Natural killer cell (primary cell): ENCODE measurements around the gene GLI3. TPM values are rescaled to one million over a fixed set of nuclear protein-coding genes. Genes with fewer than 3 reads are reported as not detected.

Experiments
- ATAC-seq, 3 donors: fragments of 150-1000 bp in 2 of 3; fragments of 200-7000 bp in 1 of 3; cut with Tn5 transposase; 1 replicate in 1 of 3; 2 replicates in 2 of 3; pipeline ENCODE4 v1.10.0; 2021; ENCODE audit warnings: mild to moderate bottlenecking in 2 of 3, moderate library complexity in 2 of 3
- DNase-seq, 2 donors: peaks; one replicate each; pipeline versions ENCODE4 v3.0.0 to v3.0.0-alpha.2; 2013 to 2021; ENCODE audit warnings: mixed read lengths in 1 of 2
- H3K27ac ChIP-seq: one replicate; pipeline ENCODE4 v1.5.1; 2013; ENCODE audit warnings: mild to moderate bottlenecking, low read length
- H3K27me3 ChIP-seq: one replicate; pipeline ENCODE4 v1.6.1; 2013; ENCODE audit warnings: low read length; ENCODE audit not compliant: control insufficient read depth, insufficient read depth
- H3K36me3 ChIP-seq: one replicate; pipeline ENCODE4 v1.6.1; 2013; ENCODE audit warnings: low read length; ENCODE audit not compliant: control insufficient read depth, insufficient read depth
- H3K4me1 ChIP-seq: one replicate; pipeline ENCODE4 v1.6.1; 2013; ENCODE audit warnings: low read length; ENCODE audit not compliant: control insufficient read depth, insufficient read depth
- H3K4me3 ChIP-seq: one replicate; pipeline ENCODE4 v1.5.1; 2013; ENCODE audit warnings: low read length
- H3K9me3 ChIP-seq: one replicate; pipeline ENCODE4 v1.6.1; 2013; ENCODE audit warnings: low read length; ENCODE audit not compliant: control insufficient read depth, insufficient read depth
- H3K27ac Mint-ChIP-seq, 2 donors: one replicate each; pipeline ENCODE4 v1.8.0; 2022; ENCODE audit warnings: mild to moderate bottlenecking in 2 of 2, mixed read lengths in 2 of 2, moderate library complexity in 1 of 2
- H3K27me3 Mint-ChIP-seq, 2 donors: one replicate each; pipeline ENCODE4 v1.8.0; 2022; ENCODE audit warnings: low read depth in 2 of 2, mixed read lengths in 2 of 2
- H3K36me3 Mint-ChIP-seq: one replicate; pipeline ENCODE4 v1.8.0; 2022; ENCODE audit warnings: mixed read lengths
- H3K4me1 Mint-ChIP-seq, 2 donors: one replicate each; pipeline ENCODE4 v1.8.0; 2022; ENCODE audit warnings: mixed read lengths in 2 of 2
- H3K4me3 Mint-ChIP-seq: one replicate; pipeline ENCODE4 v1.8.0; 2022; ENCODE audit warnings: mild to moderate bottlenecking, moderate library complexity, mixed read lengths
- H3K9me3 Mint-ChIP-seq, 2 donors: one replicate each; pipeline ENCODE4 v1.8.0; 2022; ENCODE audit warnings: mixed read lengths in 2 of 2
- WGBS: methylation state at CpG from one replicate; pipeline ENCODE4 v1.1.7; 2013; ENCODE audit warnings: missing lambda C conversion rate; ENCODE audit not compliant: insufficient coverage; 5-methylcytosine and 5-hydroxymethylcytosine counted together
- intact Hi-C: fragments of 100-400 bp; cut with micrococcal nuclease; formaldehyde crosslinking; loops from one replicate; pipeline ENCODE4 v1.14.2; 2022
- total RNA-seq, 4 donors: library from RNA; stranded (reverse); fragments of 120-200 nt in 1 of 4; gene quantifications; one replicate each; pipeline versions ENCODE4 v1.2.3 to v1.2.4, GENCODE V29; 2013 to 2022
- TF ChIP-seq, protein P1 (sequence below): fragments of 200-600 bp; IDR thresholded peaks from one replicate; pipeline ENCODE4 v1.8.0; 2022; ENCODE audit warnings: antibody characterized with exemption

The GLI3 gene
- total RNA-seq, 3 donors from 2014 or later (not counting 1 experiment from before 2014, with no cell fraction given) = 2.9 to 4.7 (median 3.1) TPM

DNA sequence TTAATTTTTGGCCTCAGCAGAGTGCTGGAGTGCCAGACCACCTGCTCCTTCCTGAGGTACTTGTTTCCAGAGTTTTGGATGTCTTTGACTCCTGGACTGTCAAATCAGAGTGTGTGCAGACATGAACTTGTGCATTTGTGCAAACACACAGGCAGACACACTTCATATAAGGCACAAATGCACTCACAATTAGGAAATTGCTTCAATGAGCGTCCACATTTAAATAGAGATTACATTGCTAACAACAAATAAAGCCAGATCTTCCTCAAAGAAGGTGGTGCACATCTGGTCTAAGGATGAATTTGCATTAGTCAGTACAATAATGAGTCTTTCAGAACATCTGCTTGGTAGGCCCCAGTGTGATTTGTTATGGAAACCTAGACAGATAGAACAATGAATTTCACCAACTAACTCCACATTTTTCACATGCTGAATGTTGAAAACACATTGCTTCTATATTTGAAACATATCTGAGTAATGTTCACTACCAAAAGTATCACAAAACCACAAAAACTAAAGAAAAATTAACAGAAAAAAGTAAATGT is 267.4 kb downstream of the GLI3 start:
- TF ChIP-seq, protein P1, sequence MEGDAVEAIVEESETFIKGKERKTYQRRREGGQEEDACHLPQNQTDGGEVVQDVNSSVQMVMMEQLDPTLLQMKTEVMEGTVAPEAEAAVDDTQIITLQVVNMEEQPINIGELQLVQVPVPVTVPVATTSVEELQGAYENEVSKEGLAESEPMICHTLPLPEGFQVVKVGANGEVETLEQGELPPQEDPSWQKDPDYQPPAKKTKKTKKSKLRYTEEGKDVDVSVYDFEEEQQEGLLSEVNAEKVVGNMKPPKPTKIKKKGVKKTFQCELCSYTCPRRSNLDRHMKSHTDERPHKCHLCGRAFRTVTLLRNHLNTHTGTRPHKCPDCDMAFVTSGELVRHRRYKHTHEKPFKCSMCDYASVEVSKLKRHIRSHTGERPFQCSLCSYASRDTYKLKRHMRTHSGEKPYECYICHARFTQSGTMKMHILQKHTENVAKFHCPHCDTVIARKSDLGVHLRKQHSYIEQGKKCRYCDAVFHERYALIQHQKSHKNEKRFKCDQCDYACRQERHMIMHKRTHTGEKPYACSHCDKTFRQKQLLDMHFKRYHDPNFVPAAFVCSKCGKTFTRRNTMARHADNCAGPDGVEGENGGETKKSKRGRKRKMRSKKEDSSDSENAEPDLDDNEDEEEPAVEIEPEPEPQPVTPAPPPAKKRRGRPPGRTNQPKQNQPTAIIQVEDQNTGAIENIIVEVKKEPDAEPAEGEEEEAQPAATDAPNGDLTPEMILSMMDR = no peak
- Histone ChIP-seq H3K9me3 (no peaks in the 10 kb centered on the region), H3K4me3 (no peak overlapping the region), H3K27ac (no peak overlapping the region), H3K27me3 (no peaks in the 10 kb centered on the region), H3K4me1 (no peaks in the 10 kb centered on the region), H3K36me3 (no peaks in the 10 kb centered on the region)
- ATAC-seq (no peak), DNase-seq (no peak)
- intact Hi-C loops = no loop called here
- peaks cover 0 to 3% of the 10 kb centered on the region in 2 donors for H3K27me3 Mint-ChIP-seq
- H3K4me3 Mint-ChIP-seq = no peak overlapping the region
- H3K36me3 Mint-ChIP-seq = no peaks in the 10 kb centered on the region
- WGBS = 88% methylated on average over 1 of the region's 1 CpG
- H3K4me1 Mint-ChIP-seq = no peaks in the 10 kb centered on the region
- no peak overlapping the region for H3K27ac Mint-ChIP-seq
- H3K9me3 Mint-ChIP-seq = no peaks in the 10 kb centered on the region

DNA sequence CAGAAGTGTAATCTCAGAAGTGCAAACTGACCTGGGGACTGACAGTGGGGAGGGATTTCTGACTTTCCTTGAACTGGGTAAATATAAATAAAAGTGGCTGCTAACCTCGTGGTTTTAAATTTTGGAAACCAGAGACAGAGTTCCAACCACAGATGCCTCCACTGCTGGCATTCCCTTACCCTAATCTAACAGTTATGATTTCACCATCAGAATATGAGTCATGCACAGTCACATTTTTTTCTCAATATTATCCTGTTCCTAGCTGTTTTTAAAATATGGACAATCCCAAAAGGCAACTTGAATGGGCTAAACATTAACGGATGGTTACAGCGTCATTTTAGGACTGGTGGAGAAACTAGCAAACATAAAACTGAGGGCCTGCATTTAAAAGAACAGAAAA is 269.9 kb downstream of the GLI3 start:
- Mint-ChIP-seq H3K4me1 (no peaks in the 10 kb centered on the region), H3K27me3 (peaks cover 0 to 2% of the 10 kb centered on the region in 2 donors), H3K4me3 (no peak overlapping the region), H3K27ac (no peak overlapping the region), H3K36me3 (no peaks in the 10 kb centered on the region), H3K9me3 (no peaks in the 10 kb centered on the region)
- 81% methylated on average over 3 of the region's 3 CpGs for WGBS
- Histone ChIP-seq H3K27ac (no peak overlapping the region), H3K9me3 (no peaks in the 10 kb centered on the region), H3K4me1 (no peaks in the 10 kb centered on the region), H3K4me3 (no peak overlapping the region), H3K36me3 (no peaks in the 10 kb centered on the region), H3K27me3 (no peaks in the 10 kb centered on the region)
- TF ChIP-seq, protein P1 = no peak
- intact Hi-C loops = no loop called here
- no peak for ATAC-seq
- DNase-seq = no peak

DNA sequence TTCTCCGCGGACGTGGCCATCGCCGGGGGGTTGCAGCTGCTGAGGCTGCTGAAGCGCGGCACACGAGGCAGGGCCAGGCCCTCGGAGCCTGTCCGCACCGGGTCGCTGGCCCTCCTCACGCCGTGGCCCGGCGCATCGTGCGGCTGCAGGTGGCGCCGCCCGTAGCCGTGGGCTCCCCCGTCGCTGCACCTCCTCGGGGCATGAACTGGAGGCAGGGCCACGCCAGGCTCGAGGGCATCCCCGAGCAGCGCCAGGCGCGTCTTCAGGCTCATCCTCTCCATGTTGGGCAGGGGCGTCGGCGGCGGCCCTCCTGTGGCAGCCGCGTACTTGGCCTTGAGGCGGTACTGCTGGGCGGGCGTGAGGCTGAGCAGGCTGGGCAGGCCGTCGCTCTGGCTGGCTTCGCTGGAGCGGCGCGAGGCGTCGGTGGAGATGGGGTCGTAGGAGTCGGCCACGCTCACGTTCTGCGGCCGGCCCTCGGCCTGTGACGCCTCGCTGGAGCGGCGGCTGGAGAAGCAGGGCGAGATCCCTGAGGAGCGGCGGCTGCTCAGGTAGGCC is 271.0 kb downstream of the GLI3 start:
- no peak overlapping the region for H3K27ac ChIP-seq
- intact Hi-C loops = no loop called here
- ATAC-seq = no peak
- no peaks in the 10 kb centered on the region for H3K4me1 Mint-ChIP-seq
- TF ChIP-seq, protein P1 = no peak
- DNase-seq = no peak
- no peak overlapping the region for H3K4me3 ChIP-seq
- H3K4me1 ChIP-seq = no peaks in the 10 kb centered on the region
- H3K4me3 Mint-ChIP-seq = no peak overlapping the region
- no peaks in the 10 kb centered on the region for H3K9me3 ChIP-seq
- no peaks in the 10 kb centered on the region for H3K36me3 Mint-ChIP-seq
- H3K27me3 ChIP-seq = no peaks in the 10 kb centered on the region
- no peak overlapping the region for H3K27ac Mint-ChIP-seq
- no peaks in the 10 kb centered on the region for H3K9me3 Mint-ChIP-seq
- WGBS = 96% methylated on average over 62 of the region's 62 CpGs
- H3K27me3 Mint-ChIP-seq = peaks cover 0 to 13% of the 10 kb centered on the region in 2 donors
- H3K36me3 ChIP-seq = no peaks in the 10 kb centered on the region
